WTC11 (cell line): Measurements from ENCODE around the gene RASA1.

Experiments
- CTCF ChIP-seq: fragments of 200-600 bp; IDR thresholded peaks from 2 replicates; pipeline ENCODE4 v1.8.0; 2022; ENCODE audit warnings: antibody characterized with exemption
- TF ChIP-seq, protein P1 (sequence below): sonication (generic); formaldehyde crosslinking; IDR thresholded peaks from 2 replicates; pipeline ENCODE4 v1.8.1; 2022; ENCODE audit warnings: missing genetic modification reagents, borderline replicate concordance

- no peak for TF ChIP-seq CTCF
- TF ChIP-seq, protein P1, sequence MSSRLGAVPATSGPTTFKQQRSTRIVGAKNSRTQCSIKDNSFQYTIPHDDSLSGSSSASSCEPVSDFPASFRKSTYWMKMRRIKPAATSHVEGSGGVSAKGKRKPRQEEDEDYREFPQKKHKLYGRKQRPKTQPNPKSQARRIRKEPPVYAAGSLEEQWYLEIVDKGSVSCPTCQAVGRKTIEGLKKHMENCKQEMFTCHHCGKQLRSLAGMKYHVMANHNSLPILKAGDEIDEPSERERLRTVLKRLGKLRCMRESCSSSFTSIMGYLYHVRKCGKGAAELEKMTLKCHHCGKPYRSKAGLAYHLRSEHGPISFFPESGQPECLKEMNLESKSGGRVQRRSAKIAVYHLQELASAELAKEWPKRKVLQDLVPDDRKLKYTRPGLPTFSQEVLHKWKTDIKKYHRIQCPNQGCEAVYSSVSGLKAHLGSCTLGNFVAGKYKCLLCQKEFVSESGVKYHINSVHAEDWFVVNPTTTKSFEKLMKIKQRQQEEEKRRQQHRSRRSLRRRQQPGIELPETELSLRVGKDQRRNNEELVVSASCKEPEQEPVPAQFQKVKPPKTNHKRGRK (CRISPR knock-in tag): no peak
Measured at GRCh38 chr5:87430863-87431457, 163.3 kb downstream of the RASA1 start.
